ENCODE measurements around the gene GNLY.

GRCh38 chr2:85727798-85728197 is 33.6 kb downstream of the GNLY start:
- no peak for TF ChIP-seq POLR2A (IDR thresholded peaks at IDR 0.05; ENCODE audit: low read length)
- TF ChIP-seq GATA1 (IDR thresholded peaks at IDR 0.05; ENCODE audit: low read depth, low read length): no peak

Measured in erythroblast (primary cell).